ENCODE measurements around the gene FOXO3. TPM values are rescaled to one million over a fixed set of nuclear protein-coding genes. Genes with fewer than 3 reads are reported as not detected.

FOXO3 gene
- polyA plus RNA-seq, 1 experiment, result 25.4 TPM

DNA sequence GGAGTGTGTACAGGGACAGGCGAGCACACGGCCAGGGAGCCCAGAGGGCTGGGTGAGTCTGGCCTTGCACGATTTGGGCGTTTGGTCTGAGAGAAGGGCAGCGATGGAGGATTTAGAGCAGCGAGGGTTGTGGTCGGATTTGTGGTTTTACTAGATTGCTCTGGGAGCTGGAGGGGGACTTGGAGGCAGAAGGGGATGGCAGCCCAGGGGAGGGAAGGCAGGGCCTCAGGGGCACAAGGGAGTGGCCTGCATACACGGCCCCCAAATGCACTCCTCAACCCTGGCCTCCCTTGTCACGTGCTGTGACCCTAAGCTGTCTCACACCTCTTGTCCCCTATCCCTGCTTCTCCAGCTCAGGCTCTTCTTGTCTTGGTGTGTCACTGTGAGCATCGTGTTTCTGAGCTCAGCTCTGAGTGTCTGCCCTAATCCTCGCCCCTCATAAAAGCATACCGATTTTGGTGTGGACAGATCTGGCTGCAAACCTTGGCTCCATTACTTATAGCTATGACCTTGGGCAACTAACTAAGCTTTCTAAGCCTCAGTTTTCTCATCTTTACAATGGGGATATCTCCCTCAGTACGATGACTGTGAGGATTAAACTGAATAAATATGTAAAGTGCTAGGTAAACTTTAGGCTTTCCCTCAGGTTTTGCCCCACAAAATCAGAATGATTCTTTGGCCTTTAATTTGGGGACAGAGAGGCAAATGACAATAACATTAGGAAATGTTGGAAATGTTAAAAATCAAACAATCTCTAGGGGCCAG is 167.4 kb downstream of the FOXO3 start:
- H3K36me3 ChIP-seq (ENCODE audit: control insufficient read depth, insufficient read depth, low read length), result no peaks in the 10 kb centered on the region
- TF ChIP-seq, protein P1, sequence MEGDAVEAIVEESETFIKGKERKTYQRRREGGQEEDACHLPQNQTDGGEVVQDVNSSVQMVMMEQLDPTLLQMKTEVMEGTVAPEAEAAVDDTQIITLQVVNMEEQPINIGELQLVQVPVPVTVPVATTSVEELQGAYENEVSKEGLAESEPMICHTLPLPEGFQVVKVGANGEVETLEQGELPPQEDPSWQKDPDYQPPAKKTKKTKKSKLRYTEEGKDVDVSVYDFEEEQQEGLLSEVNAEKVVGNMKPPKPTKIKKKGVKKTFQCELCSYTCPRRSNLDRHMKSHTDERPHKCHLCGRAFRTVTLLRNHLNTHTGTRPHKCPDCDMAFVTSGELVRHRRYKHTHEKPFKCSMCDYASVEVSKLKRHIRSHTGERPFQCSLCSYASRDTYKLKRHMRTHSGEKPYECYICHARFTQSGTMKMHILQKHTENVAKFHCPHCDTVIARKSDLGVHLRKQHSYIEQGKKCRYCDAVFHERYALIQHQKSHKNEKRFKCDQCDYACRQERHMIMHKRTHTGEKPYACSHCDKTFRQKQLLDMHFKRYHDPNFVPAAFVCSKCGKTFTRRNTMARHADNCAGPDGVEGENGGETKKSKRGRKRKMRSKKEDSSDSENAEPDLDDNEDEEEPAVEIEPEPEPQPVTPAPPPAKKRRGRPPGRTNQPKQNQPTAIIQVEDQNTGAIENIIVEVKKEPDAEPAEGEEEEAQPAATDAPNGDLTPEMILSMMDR (IDR thresholded peaks at IDR 0.05; ENCODE audit: insufficient read depth, low read depth, low read length), result no peak
- H3K27me3 ChIP-seq (ENCODE audit: control insufficient read depth, insufficient read depth, low read length), result no peaks in the 10 kb centered on the region
- ChIA-PET CTCF (interaction anchor here (0.8 to 1.4 kb wide), 2 partner anchors 14 to 22 kb away, joined by 3 read pairs; no protein-coding TSS in a partner anchor), POLR2A (no interaction called here)
- H3K4me3 ChIP-seq (ENCODE audit: low read depth, low read length), result no peak overlapping the region
- DNase-seq (ENCODE audit: low read depth), result no peak

- Histone ChIP-seq H3K4me3 (ENCODE audit: low read depth, low read length) (no peak overlapping the region), H3K27me3 (ENCODE audit: control insufficient read depth, insufficient read depth, low read length) (no peaks in the 10 kb centered on the region), H3K36me3 (ENCODE audit: control insufficient read depth, insufficient read depth, low read length) (no peaks in the 10 kb centered on the region)
- TF ChIP-seq, protein P1 (IDR thresholded peaks at IDR 0.05; ENCODE audit: insufficient read depth, low read depth, low read length), result no peak
- no peak for DNase-seq (ENCODE audit: low read depth)
- ChIA-PET CTCF (interaction anchor here (0.8 to 1.4 kb wide), 2 partner anchors 15 to 22 kb away, joined by 3 read pairs; no protein-coding TSS in a partner anchor), POLR2A (no interaction called here)
These were observed 168.1 kb downstream of the FOXO3 start for GRCh38 chr6:108728826-108729225.

GRCh38 chr6:108730635-108731515 is 170.2 kb downstream of the FOXO3 start:
- ChIA-PET POLR2A (no interaction called here), CTCF (interaction anchor here (1.1 kb wide), 1 partner anchor 280 kb away, joined by 3 read pairs; no protein-coding TSS in a partner anchor)
- Histone ChIP-seq H3K36me3 (ENCODE audit: control insufficient read depth, insufficient read depth, low read length) (no peaks in the 10 kb centered on the region), H3K4me3 (ENCODE audit: low read depth, low read length) (no peak overlapping the region), H3K27me3 (ENCODE audit: control insufficient read depth, insufficient read depth, low read length) (no peaks in the 10 kb centered on the region)
- TF ChIP-seq, protein P1 (IDR thresholded peaks at IDR 0.05; ENCODE audit: insufficient read depth, low read depth, low read length), result no peak
- DNase-seq (ENCODE audit: low read depth), result no peak

GRCh38 chr6:108732091-108732870 is 171.6 kb downstream of the FOXO3 start:
- CTCF ChIA-PET, result interaction anchor here (1.1 kb wide), 1 partner anchor 279 kb away, joined by 3 read pairs; no protein-coding TSS in a partner anchor
- POLR2A ChIA-PET, result no interaction called here
- TF ChIP-seq, protein P1 (IDR thresholded peaks at IDR 0.05; ENCODE audit: insufficient read depth, low read depth, low read length), result no peak
- DNase-seq (ENCODE audit: low read depth), result no peak
- Histone ChIP-seq H3K36me3 (ENCODE audit: control insufficient read depth, insufficient read depth, low read length) (no peaks in the 10 kb centered on the region), H3K4me3 (ENCODE audit: low read depth, low read length) (no peak overlapping the region), H3K27me3 (ENCODE audit: control insufficient read depth, insufficient read depth, low read length) (no peaks in the 10 kb centered on the region)

All from BJ (cell line).